H1 (cell line): ENCODE data around the gene PROSER3. TPM values are rescaled to one million over a fixed set of nuclear protein-coding genes. Genes with fewer than 3 reads are reported as not detected.

Experiments
- CTCF ChIA-PET: fragments of 300-600 bp; sonication (Branson Sonifier 250); formaldehyde crosslinking; loops from one replicate; lab custom pipeline; 2021; ENCODE audit not compliant: partially characterized antibody; lab: Charles Lee
- POLR2A ChIA-PET: fragments of 300-600 bp; sonication (Branson Sonifier 250); formaldehyde crosslinking; loops from one replicate; lab custom pipeline; 2021; ENCODE audit warnings: inconsistent platforms; ENCODE audit not compliant: partially characterized antibody; lab: Charles Lee
- DNase-seq, 2 experiments: peaks; one replicate each; pipeline versions ENCODE4 v3.0.0 to v3.0.0-alpha.2; 2010 to 2022; ENCODE audit warnings: low spot score in 2 of 2, low read depth in 1 of 2, mixed read lengths in 1 of 2
- FAIRE-seq: peaks from 2 replicates; lab custom pipeline; 2011; peaks lifted over from hg19 to GRCh38; lab: Jason Lieb, UNC
- H2AFZ ChIP-seq: 2 replicates; pipeline ENCODE4 v1.8.1; 2012; ENCODE audit warnings: low read length, inconsistent platforms
- H2AK5ac ChIP-seq: 2 replicates; pipeline ENCODE4 v1.6.1; 2013; ENCODE audit warnings: low read depth, low read length
- H2BK120ac ChIP-seq: replicated peaks from 2 replicates; pipeline ENCODE3; 2013; ENCODE audit warnings: low read depth, low read length, inconsistent platforms
- H2BK12ac ChIP-seq: 2 replicates; pipeline ENCODE4 v1.6.1; 2013; ENCODE audit warnings: low read depth, low read length
- H2BK15ac ChIP-seq: 2 replicates; pipeline ENCODE4 v1.6.1; 2013; ENCODE audit warnings: low read length
- H2BK20ac ChIP-seq: 2 replicates; pipeline ENCODE4 v1.6.1; 2013; ENCODE audit warnings: low read length
- H2BK5ac ChIP-seq: 2 replicates; pipeline ENCODE4 v1.6.1; 2013; ENCODE audit warnings: low read depth, low read length
- H3K14ac ChIP-seq: 2 replicates; pipeline ENCODE4 v1.6.1; 2013; ENCODE audit warnings: inconsistent platforms; ENCODE audit not compliant: insufficient read length
- H3K18ac ChIP-seq: 2 replicates; pipeline ENCODE4 v1.6.1; 2013; ENCODE audit warnings: low read length; ENCODE audit errors: extremely low read depth
- H3K23ac ChIP-seq: 2 replicates; pipeline ENCODE4 v1.6.1; 2013; ENCODE audit warnings: inconsistent platforms; ENCODE audit not compliant: insufficient read length
- H3K23me2 ChIP-seq: 2 replicates; pipeline ENCODE4 v1.6.1; 2013; ENCODE audit warnings: low read depth, low read length
- H3K27ac ChIP-seq: 2 replicates; pipeline ENCODE4 v1.6.1; 2011; ENCODE audit warnings: low read depth, low read length, inconsistent platforms
- H3K27me3 ChIP-seq, 4 experiments: replicated peaks in 1 of 4; 1 replicate in 1 of 4; 2 replicates in 3 of 4; pipeline versions ENCODE4 v1.6.1 to v1.8.1; 2011 to 2013; ENCODE audit warnings: low read length in 3 of 4, mild to moderate bottlenecking in 3 of 4, inconsistent platforms in 2 of 4, mixed read lengths in 2 of 4, moderate library complexity in 1 of 4; ENCODE audit not compliant: control insufficient read depth in 3 of 4, insufficient read depth in 3 of 4; ENCODE audit errors: extremely low read depth in 1 of 4
- H3K36me3 ChIP-seq, 4 experiments: 2 replicates each; pipeline versions ENCODE4 v1.6.1 to v1.8.1; 2011 to 2013; ENCODE audit warnings: mild to moderate bottlenecking in 4 of 4, low read length in 3 of 4, moderate library complexity in 2 of 4, control low read depth in 1 of 4, inconsistent platforms in 1 of 4; ENCODE audit not compliant: insufficient read depth in 4 of 4, control insufficient read depth in 2 of 4
- H3K4ac ChIP-seq: replicated peaks from 2 replicates; pipeline ENCODE3; 2013; ENCODE audit warnings: low read length, low read depth, mixed read lengths, inconsistent platforms; ENCODE audit not compliant: insufficient read length
- H3K4me1 ChIP-seq, 4 experiments: replicated peaks in 1 of 4; 1 replicate in 1 of 4; 2 replicates in 3 of 4; pipeline versions ENCODE4 v1.6.1 to v1.8.1; 2011 to 2013; ENCODE audit warnings: low read length in 3 of 4, inconsistent platforms in 2 of 4, mixed read lengths in 1 of 4; ENCODE audit not compliant: insufficient read depth in 4 of 4, control insufficient read depth in 3 of 4
- H3K4me2 ChIP-seq, 2 experiments: 2 replicates each; pipeline versions ENCODE4 v1.6.1 to v1.8.1; 2011 to 2013; ENCODE audit warnings: low read depth in 2 of 2, low read length in 2 of 2, control low read depth in 1 of 2, inconsistent platforms in 1 of 2, mild to moderate bottlenecking in 1 of 2; ENCODE audit not compliant: insufficient read depth in 1 of 2
- H3K4me3 ChIP-seq, 4 experiments: fragments of 200-600, 300-600 bp in 1 of 4; sonication (generic), shearing (Covaris generic), sonication (Bioruptor Twin) in 1 of 4; 2 replicates each; pipeline versions ENCODE4 v1.5.1 to v1.8.1; 2011 to 2016; ENCODE audit warnings: low read length in 4 of 4, low read depth in 3 of 4, control low read depth in 2 of 4, inconsistent platforms in 2 of 4, mild to moderate bottlenecking in 2 of 4, mixed read lengths in 1 of 4, moderate library complexity in 1 of 4; ENCODE audit not compliant: insufficient read depth in 2 of 4; ENCODE audit errors: extremely low read depth in 1 of 4
- H3K56ac ChIP-seq: replicated peaks from 2 replicates; pipeline ENCODE3; 2013; ENCODE audit warnings: low read depth, mild to moderate bottlenecking, mixed read lengths, low read length, inconsistent platforms; ENCODE audit not compliant: insufficient read length
- H3K79me1 ChIP-seq: 2 replicates; pipeline ENCODE4 v1.6.1; 2013; ENCODE audit warnings: low read depth, low read length, control low read depth
- H3K79me2 ChIP-seq, 2 experiments: 2 replicates each; pipeline versions ENCODE4 v1.6.1 to v1.8.1; 2012 to 2013; ENCODE audit warnings: low read length in 2 of 2, mild to moderate bottlenecking in 2 of 2, inconsistent platforms in 1 of 2; ENCODE audit not compliant: insufficient read depth in 2 of 2, control insufficient read depth in 1 of 2
- H3K9ac ChIP-seq, 4 experiments: replicated peaks in 1 of 4; 1 replicate in 1 of 4; 2 replicates in 3 of 4; pipeline versions ENCODE4 v1.6.1 to v1.8.1; 2011 to 2013; ENCODE audit warnings: low read depth in 3 of 4, low read length in 3 of 4, control low read depth in 2 of 4, mild to moderate bottlenecking in 2 of 4, moderate library complexity in 2 of 4, inconsistent platforms in 1 of 4; ENCODE audit errors: extremely low read depth in 1 of 4
- H3K9me3 ChIP-seq, 2 experiments: 2 replicates each; pipeline versions ENCODE4 v1.6.1 to v1.8.1; 2012 to 2013; ENCODE audit warnings: mild to moderate bottlenecking in 2 of 2, moderate library complexity in 2 of 2, control low read depth in 1 of 2, inconsistent platforms in 1 of 2, low read depth in 1 of 2, low read length in 1 of 2, mixed read lengths in 1 of 2; ENCODE audit not compliant: insufficient read depth in 2 of 2
- H4K20me1 ChIP-seq, 2 experiments: replicated peaks in 1 of 2; 2 replicates each; pipeline versions ENCODE3 to v1.8.1; 2011 to 2013; ENCODE audit warnings: inconsistent platforms in 2 of 2, low read length in 2 of 2, mild to moderate bottlenecking in 1 of 2; ENCODE audit not compliant: insufficient read depth in 2 of 2, control insufficient read depth in 1 of 2
- H4K5ac ChIP-seq: 2 replicates; pipeline ENCODE4 v1.6.1; 2013; ENCODE audit warnings: low read length, low read depth, mixed read lengths, inconsistent platforms; ENCODE audit not compliant: insufficient read length
- H4K8ac ChIP-seq: 2 replicates; pipeline ENCODE4 v1.8.0; 2013; ENCODE audit warnings: mild to moderate bottlenecking, moderate library complexity, low read length, inconsistent platforms; ENCODE audit not compliant: insufficient read depth; ENCODE audit errors: extremely low read depth
- H4K91ac ChIP-seq: replicated peaks from 2 replicates; pipeline ENCODE3; 2013; ENCODE audit warnings: low read length, mixed read lengths, inconsistent platforms; ENCODE audit not compliant: insufficient read length
- KDM4A ChIP-seq: IDR thresholded peaks from one replicate; pipeline ENCODE4 v1.7.1; 2012; ENCODE audit warnings: low read depth, mild to moderate bottlenecking, moderate library complexity, low read length, inconsistent platforms; ENCODE audit not compliant: severe bottlenecking
- SIN3A ChIP-seq, 2 experiments: IDR thresholded peaks in 1 of 2; conservative IDR thresholded peaks in 1 of 2; 2 replicates each; pipeline ENCODE4 v1.6.1; 2011 to 2012; ENCODE audit warnings: low read length in 2 of 2, improper control_type of control experiment in 1 of 2, low read depth in 1 of 2, mild to moderate bottlenecking in 1 of 2
- TAF1 ChIP-seq: IDR thresholded peaks from 2 replicates; pipeline ENCODE4 v1.6.1; 2011; ENCODE audit warnings: mild to moderate bottlenecking, low read depth, low read length
- WGBS, 2 experiments: shearing (Covaris generic) in 1 of 2; methylation state at CpG; one replicate each; pipeline versions ENCODE4 v1.1.6 to v1.1.7; 2013 to 2015; ENCODE audit warnings: low lambda C conversion rate in 2 of 2, mixed read lengths in 2 of 2, inconsistent platforms in 1 of 2, low coverage in 1 of 2, missing lambda C conversion rate in 1 of 2; ENCODE audit not compliant: insufficient replicate concordance in 2 of 2, insufficient coverage in 1 of 2, insufficient read length in 1 of 2; ENCODE audit errors: extremely low coverage in 1 of 2, missing lambda C conversion rate in 1 of 2; 5-methylcytosine and 5-hydroxymethylcytosine counted together
- polyA plus RNA-seq, 7 experiments: library from polyadenylated mRNA; depleted of rRNA in 3 of 7; stranded (reverse) in 5 of 7; unstranded in 2 of 7; fragments of >200 nt in 5 of 7; fragments of 200-250 nt in 2 of 7; gene quantifications; 1 replicate in 5 of 7; 2 replicates in 1 of 7; 4 replicates in 1 of 7; pipeline versions ENCODE4 v1.2.1 to v1.2.3, GENCODE V29; 2011 to 2013; ENCODE audit warnings: missing spikeins in 2 of 7, mixed read lengths in 2 of 7
- total RNA-seq: library from RNA; stranded (reverse); fragmentation: NEBNext Ultra II Directional; extraction: Animal tissue kit (Norgen Biotek cat#: 25700); gene quantifications from 2 replicates; pipeline ENCODE4 v1.2.1, GENCODE V29; 2021

The PROSER3 gene
- total and polyA plus RNA-seq, 2 of the 8 experiments (the other 6 are each of a cell fraction or from before 2014, with no cell fraction given): 17.8 to 28.9 TPM

DNA sequence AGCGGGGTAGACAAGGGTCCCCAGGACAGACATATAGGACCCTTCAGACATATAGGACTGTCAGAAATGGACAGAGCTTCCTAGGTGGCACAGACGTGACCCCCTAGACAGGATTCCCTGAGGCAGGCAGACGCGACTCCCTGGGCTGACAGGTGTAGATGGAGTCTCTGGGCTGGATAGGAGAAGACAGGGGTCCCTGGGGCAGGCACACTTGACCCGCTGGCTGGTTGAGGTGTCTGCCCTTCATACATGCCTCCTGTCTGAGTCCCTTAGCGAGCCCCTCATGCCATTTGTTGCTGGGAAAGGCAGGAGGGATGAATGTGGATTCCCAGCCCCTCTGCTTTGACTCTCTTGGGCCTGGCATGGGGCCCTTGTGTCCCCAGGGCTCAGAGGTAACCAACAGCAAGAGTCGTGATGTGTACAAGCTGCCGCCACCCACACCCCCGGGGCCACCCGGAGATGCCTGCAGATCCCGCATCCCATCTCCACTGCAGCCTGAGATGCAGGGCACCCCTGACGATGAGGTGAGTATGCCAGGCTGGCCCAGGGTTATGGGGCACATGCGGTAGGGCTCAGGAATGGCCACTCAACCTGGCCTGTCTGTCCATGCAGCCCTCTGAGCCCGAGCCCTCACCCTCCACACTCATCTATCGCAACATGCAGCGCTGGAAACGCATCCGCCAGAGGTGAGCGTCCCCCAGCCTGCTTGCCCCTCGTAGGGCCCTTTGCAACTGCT, 4.2 kb upstream of the PROSER3 start:
- no peak overlapping the region for H2BK5ac ChIP-seq
- H2BK120ac ChIP-seq: no peak overlapping the region
- H3K4me2 ChIP-seq: no peak overlapping the region
- no peak overlapping the region for H4K91ac ChIP-seq
- no peaks in the 10 kb centered on the region for H4K20me1 ChIP-seq
- TF ChIP-seq TAF1 (no peak), SIN3A (conservative IDR thresholded peaks at IDR 0.05 in 1 of 2, IDR thresholded peaks at IDR 0.05 in 1 of 2; ENCODE audit: low read depth in 1 of 2, low read length in 2 of 2) (no peak), KDM4A (no peak)
- TF ChIP-seq, all 59 proteins: peak for 0
- FAIRE-seq (no peak), DNase-seq (no peak)
- Histone ChIP-seq H3K27ac (no peak overlapping the region), H3K18ac (no peak overlapping the region), H3K23me2 (peaks cover 17% of the 10 kb centered on the region; the same call in 1 of the 2 replicates), H3K36me3 (no peaks in the 10 kb centered on the region), H2AK5ac (no peak overlapping the region), H3K79me2 (peaks cover 0 to 1% of the 10 kb centered on the region in 2 experiments; a peak in 1 of 4 replicates), H2BK20ac (no peak overlapping the region), H3K4me3 (no peak overlapping the region), H3K27me3 (peaks cover 0 to 17% (median 11%) of the 10 kb centered on the region in 4 experiments; a peak in 5 of 7 replicates), H3K4ac (no peak overlapping the region), H3K9me3 (no peaks in the 10 kb centered on the region), H2BK12ac (no peak overlapping the region), H4K5ac (no peak overlapping the region), H3K56ac (no peak overlapping the region), H2AFZ (no peak overlapping the region), H3K14ac (no peak overlapping the region), H3K4me1 (peaks cover 0 to 18% (median 10%) of the 10 kb centered on the region in 4 experiments; a peak in 5 of 7 replicates), H3K9ac (no peak overlapping the region), H3K23ac (no peak overlapping the region), H4K8ac (no peak overlapping the region), H2BK15ac (no peak overlapping the region), H3K79me1 (peaks cover under 1% of the 10 kb centered on the region; the same call in 1 of the 2 replicates)
- ChIA-PET CTCF (interaction anchor here (0.6 to 1.3 kb wide), 2 partner anchors 13 to 245 kb away, joined by 3 to 4 read pairs; no protein-coding TSS in a partner anchor), POLR2A (interaction anchor here (1.0 to 1.4 kb wide), 2 partner anchors 9 to 13 kb away, joined by 3 read pairs; no protein-coding TSS in a partner anchor)
- 87% methylated on average over 20 of the region's 20 CpGs; no CpG with 5 or more reads in 1 of the 2 experiments for WGBS, 2 experiments
